Astrocyte of the cerebellum (primary cell): ENCODE results near the gene CD200R1.

Experiments used
- DNase-seq: peaks from one replicate; pipeline ENCODE4 v3.0.0-alpha.2; 2011; ENCODE audit warnings: low read depth
- H3K4me3 ChIP-seq: 2 replicates; pipeline ENCODE4 v1.5.1; 2011; ENCODE audit warnings: mild to moderate bottlenecking, low read depth, low read length, moderate library complexity
- in situ Hi-C: cut with HindIII; loops from 2 replicates; pipeline ENCODE4 v1.10.0; 2017; ENCODE audit warnings: low sequenced_read_pairs
- TF ChIP-seq, protein P1 (sequence below): IDR thresholded peaks from 2 replicates; pipeline ENCODE4 v1.5.1; 2012; ENCODE audit warnings: low read length, low read depth, moderate library complexity, mild to moderate bottlenecking; ENCODE audit errors: missing control alignments

CD200R1 gene

GRCh38 chr3:112900113-112900512 lies 74.8 kb downstream of the CD200R1 start:
- TF ChIP-seq, protein P1, sequence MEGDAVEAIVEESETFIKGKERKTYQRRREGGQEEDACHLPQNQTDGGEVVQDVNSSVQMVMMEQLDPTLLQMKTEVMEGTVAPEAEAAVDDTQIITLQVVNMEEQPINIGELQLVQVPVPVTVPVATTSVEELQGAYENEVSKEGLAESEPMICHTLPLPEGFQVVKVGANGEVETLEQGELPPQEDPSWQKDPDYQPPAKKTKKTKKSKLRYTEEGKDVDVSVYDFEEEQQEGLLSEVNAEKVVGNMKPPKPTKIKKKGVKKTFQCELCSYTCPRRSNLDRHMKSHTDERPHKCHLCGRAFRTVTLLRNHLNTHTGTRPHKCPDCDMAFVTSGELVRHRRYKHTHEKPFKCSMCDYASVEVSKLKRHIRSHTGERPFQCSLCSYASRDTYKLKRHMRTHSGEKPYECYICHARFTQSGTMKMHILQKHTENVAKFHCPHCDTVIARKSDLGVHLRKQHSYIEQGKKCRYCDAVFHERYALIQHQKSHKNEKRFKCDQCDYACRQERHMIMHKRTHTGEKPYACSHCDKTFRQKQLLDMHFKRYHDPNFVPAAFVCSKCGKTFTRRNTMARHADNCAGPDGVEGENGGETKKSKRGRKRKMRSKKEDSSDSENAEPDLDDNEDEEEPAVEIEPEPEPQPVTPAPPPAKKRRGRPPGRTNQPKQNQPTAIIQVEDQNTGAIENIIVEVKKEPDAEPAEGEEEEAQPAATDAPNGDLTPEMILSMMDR = no peak
- in situ Hi-C loops = no loop called here

DNA sequence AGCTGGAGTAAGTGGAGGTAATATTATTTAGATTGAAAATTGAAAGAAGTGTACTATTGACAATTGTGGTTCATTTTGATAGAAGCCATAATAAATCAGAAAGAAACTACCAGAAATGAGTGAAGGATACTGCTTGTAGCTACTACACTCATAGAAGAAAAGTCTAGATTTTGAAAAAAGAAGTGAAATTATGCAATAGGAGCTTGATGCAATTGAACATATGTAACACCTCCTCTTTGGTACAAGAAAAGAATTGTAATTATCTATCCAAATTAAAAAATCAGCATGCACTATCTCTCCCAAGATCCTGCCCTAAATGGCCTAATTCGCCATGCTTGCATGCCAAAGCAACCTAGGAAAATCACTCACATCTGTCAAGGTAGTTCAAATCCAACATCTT lies 77.1 kb downstream of the CD200R1 start:
- TF ChIP-seq, protein P1 = no peak
- no peak overlapping the region for H3K4me3 ChIP-seq
- in situ Hi-C loops = no loop called here
- DNase-seq = no peak

More at GRCh38 chr3:112900113-112900512, 74.8 kb downstream of the CD200R1 start:
- no peak for DNase-seq
- no peak overlapping the region for H3K4me3 ChIP-seq

- H3K4me3 ChIP-seq = no peak overlapping the region
- in situ Hi-C loops = no loop called here
- TF ChIP-seq, protein P1 = no peak
- no peak for DNase-seq
Measured at GRCh38 chr3:112894258-112894657, 80.6 kb downstream of the CD200R1 start.

- TF ChIP-seq, protein P1 = no peak
- no peak overlapping the region for H3K4me3 ChIP-seq
- in situ Hi-C loops = no loop called here
- no peak for DNase-seq
Measured at GRCh38 chr3:112889357-112889756, 85.5 kb downstream of the CD200R1 start.

GRCh38 chr3:112888381-112889085 lies 86.4 kb downstream of the CD200R1 start:
- H3K4me3 ChIP-seq = no peak overlapping the region
- no peak for DNase-seq
- in situ Hi-C loops = no loop called here
- TF ChIP-seq, protein P1 = no peak

DNA sequence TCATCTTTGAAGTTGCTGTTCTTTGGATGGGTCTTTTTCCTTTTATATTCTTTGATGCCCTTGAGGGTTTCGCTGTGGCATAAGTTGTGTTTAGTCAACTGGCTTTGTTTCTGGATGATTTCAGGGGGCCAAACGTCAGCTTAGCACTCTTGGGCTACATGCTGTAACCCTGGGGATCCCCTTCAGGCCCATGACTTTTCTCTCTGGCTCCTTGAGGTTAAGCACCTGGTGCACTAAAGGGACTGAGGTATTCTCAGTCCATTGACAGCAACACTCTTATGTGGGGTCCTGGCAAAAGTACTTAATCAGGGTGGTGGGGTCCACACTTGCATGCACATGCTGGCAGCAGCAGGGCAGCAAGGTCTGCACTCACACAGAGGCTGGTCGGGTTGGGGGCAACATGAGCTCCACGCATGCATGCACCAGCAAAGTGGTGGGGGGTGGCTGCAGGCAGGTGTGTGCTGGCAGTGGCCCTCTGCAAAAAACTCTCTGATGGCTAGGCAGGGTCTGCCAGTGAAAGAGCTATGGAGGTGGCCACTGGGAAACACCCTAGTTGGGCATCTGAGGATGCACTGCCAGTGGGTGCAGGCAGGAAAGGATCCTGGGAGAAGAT lies 90.1 kb downstream of the CD200R1 start:
- TF ChIP-seq, protein P1 = no peak
- in situ Hi-C loops = no loop called here
- H3K4me3 ChIP-seq = no peak overlapping the region
- DNase-seq = no peak
